Panc1 (cell line): Measurements from ENCODE around the gene IGFL4. TPM values are rescaled to one million over a fixed set of nuclear protein-coding genes. Genes with fewer than 3 reads are reported as not detected.

Experiments
- microRNA-seq: library from miRNA; unstranded; fragments of <30 nt; microRNA quantifications from one replicate; pipeline ENCODE4 v1.1.0, GENCODE V29; 2020; ENCODE audit not compliant: unreplicated experiment
- total RNA-seq: library from RNA; stranded (reverse); gene quantifications from one replicate; pipeline ENCODE4 v1.2.1, GENCODE V29; 2021; ENCODE audit not compliant: unreplicated experiment

Gene IGFL4
- total RNA-seq, 1 experiment from 2014 or later: 0.39 TPM

Small RNA genes within 50 kb of the gene (microRNA-seq; reads per million reads assigned to microRNA genes)
- gene MIR769: 345 reads per million, percentile 70 among the genes with 10 or more reads in this experiment

Other genes with a start within 250 kb of the IGFL4 start
- 64.6 TPM for gene DMWD, start 248.2 kb downstream of the IGFL4 start, total RNA-seq
- not detected for gene RSPH6A, start 225.7 kb downstream of the IGFL4 start, total RNA-seq
- gene SYMPK, start 177.9 kb downstream of the IGFL4 start, total RNA-seq: 47.7 TPM
- gene FOXA3, start 176.7 kb downstream of the IGFL4 start, total RNA-seq: 0.26 TPM
- gene IRF2BP1, start 154.9 kb downstream of the IGFL4 start, total RNA-seq: 21.9 TPM
- 11.1 TPM for gene MYPOP, start 138.4 kb downstream of the IGFL4 start, total RNA-seq
- gene NANOS2, start 126.2 kb downstream of the IGFL4 start, total RNA-seq: not detected
- 0.44 TPM for gene NOVA2, start 67.1 kb downstream of the IGFL4 start, total RNA-seq
- 17.9 TPM for gene CCDC61, start 45.5 kb downstream of the IGFL4 start, total RNA-seq
- not detected for gene PGLYRP1, start 17.9 kb downstream of the IGFL4 start, total RNA-seq
- gene IGFL3, start 83.7 kb upstream of the IGFL4 start, total RNA-seq: not detected
- not detected for gene IGFL2, start 107.2 kb upstream of the IGFL4 start, total RNA-seq
- gene IGFL1, start 188.7 kb upstream of the IGFL4 start, total RNA-seq: not detected